ENCODE measurements around the gene C2.

The C2 gene

GRCh38 chr6:31945507-31946369 is 18.2 kb downstream of the C2 start, which contains the start of gene CFB:
Gene CFB, plus strand, starts transcription at chr6:31946095. Its CDS starts 127 bp downstream, at chr6:31946222.
- no peak within 1 kb of the TSS for H3K4me3 ChIP-seq (ENCODE audit: low read depth in 1 of 2, low read length in 2 of 2)
- H4K20me1 ChIP-seq (ENCODE audit: insufficient read depth, low read length) = no peaks in the 10 kb centered on the region; the same call in 1 of the 2 replicates
- DNase-seq (no peak), ATAC-seq (ENCODE audit: insufficient read depth, low read depth) (no peak)
- H2AFZ ChIP-seq (ENCODE audit: low read depth, low read length) = no peak within 1 kb of the TSS
- no peak within 1 kb of the TSS for H3K4me2 ChIP-seq (ENCODE audit: insufficient read depth, low read length)
- no peaks in the 10 kb centered on the region for H3K4me1 ChIP-seq (ENCODE audit: insufficient read depth, low read length)
- H3K9ac ChIP-seq (ENCODE audit: low read depth, low read length) = no peak within 1 kb of the TSS
- H3K27me3 ChIP-seq (ENCODE audit: insufficient read depth, low read length, poor library complexity) = peaks cover 10% of the 10 kb centered on the region
- H3K36me3 ChIP-seq (ENCODE audit: insufficient read depth, low read length) = no peaks in the 10 kb centered on the region
- H3K9me3 ChIP-seq (ENCODE audit: insufficient read depth, low read length, severe bottlenecking) = no peaks in the 10 kb centered on the region
- H3K79me2 ChIP-seq (ENCODE audit: insufficient read depth, low read length) = no peaks in the 10 kb centered on the region
- no peak for TF ChIP-seq CTCF (IDR thresholded peaks at IDR 0.05; ENCODE audit: borderline replicate concordance, extremely low read depth, low read length, poor library complexity, severe bottlenecking)
- no peak for TF ChIP-seq EZH2 (IDR thresholded peaks at IDR 0.05; ENCODE audit: borderline replicate concordance, low read depth, low read length, severe bottlenecking)
- no peak within 1 kb of the TSS for H3K27ac ChIP-seq (ENCODE audit: low read length)

- no peaks in the 10 kb centered on the region; the same call in 1 of the 2 replicates for H4K20me1 ChIP-seq (ENCODE audit: insufficient read depth, low read length)
- H3K4me1 ChIP-seq (ENCODE audit: insufficient read depth, low read length) = no peaks in the 10 kb centered on the region
- no peaks in the 10 kb centered on the region for H3K9me3 ChIP-seq (ENCODE audit: insufficient read depth, low read length, severe bottlenecking)
- no peak overlapping the region for H3K9ac ChIP-seq (ENCODE audit: low read depth, low read length)
- H3K4me2 ChIP-seq (ENCODE audit: insufficient read depth, low read length) = no peak overlapping the region
- no peak overlapping the region for H3K27ac ChIP-seq (ENCODE audit: low read length)
- TF ChIP-seq EZH2 (IDR thresholded peaks at IDR 0.05; ENCODE audit: borderline replicate concordance, low read depth, low read length, severe bottlenecking) = no peak
- ATAC-seq (ENCODE audit: insufficient read depth, low read depth) (no peak), DNase-seq (no peak)
- H2AFZ ChIP-seq (ENCODE audit: low read depth, low read length) = no peak overlapping the region
- peaks cover 10% of the 10 kb centered on the region for H3K27me3 ChIP-seq (ENCODE audit: insufficient read depth, low read length, poor library complexity)
- H3K79me2 ChIP-seq (ENCODE audit: insufficient read depth, low read length) = no peaks in the 10 kb centered on the region
- H3K36me3 ChIP-seq (ENCODE audit: insufficient read depth, low read length) = peaks cover under 1% of the 10 kb centered on the region; the same call in 1 of the 2 replicates
- no peak overlapping the region for H3K4me3 ChIP-seq (ENCODE audit: low read depth in 1 of 2, low read length in 2 of 2)
Observed at GRCh38 chr6:31946370-31946885, 18.9 kb downstream of the C2 start.

GRCh38 chr6:31947070-31947675 is 19.7 kb downstream of the C2 start:
- H3K9ac ChIP-seq (ENCODE audit: low read depth, low read length) = no peak overlapping the region
- no peak for TF ChIP-seq CTCF (IDR thresholded peaks at IDR 0.05; ENCODE audit: borderline replicate concordance, extremely low read depth, low read length, poor library complexity, severe bottlenecking)
- no peaks in the 10 kb centered on the region for H3K9me3 ChIP-seq (ENCODE audit: insufficient read depth, low read length, severe bottlenecking)
- H3K27ac ChIP-seq (ENCODE audit: low read length) = no peak overlapping the region
- no peaks in the 10 kb centered on the region for H3K79me2 ChIP-seq (ENCODE audit: insufficient read depth, low read length)
- peaks cover 10% of the 10 kb centered on the region for H3K27me3 ChIP-seq (ENCODE audit: insufficient read depth, low read length, poor library complexity)
- DNase-seq (no peak), ATAC-seq (ENCODE audit: insufficient read depth, low read depth) (no peak)
- H2AFZ ChIP-seq (ENCODE audit: low read depth, low read length) = no peak overlapping the region
- no peaks in the 10 kb centered on the region; the same call in 1 of the 2 replicates for H4K20me1 ChIP-seq (ENCODE audit: insufficient read depth, low read length)
- H3K4me2 ChIP-seq (ENCODE audit: insufficient read depth, low read length) = no peak overlapping the region
- peaks cover 8% of the 10 kb centered on the region for H3K36me3 ChIP-seq (ENCODE audit: insufficient read depth, low read length)
- H3K4me3 ChIP-seq (ENCODE audit: low read depth in 1 of 2, low read length in 2 of 2) = no peak overlapping the region
- no peaks in the 10 kb centered on the region for H3K4me1 ChIP-seq (ENCODE audit: insufficient read depth, low read length)

- H3K4me2 ChIP-seq (ENCODE audit: insufficient read depth, low read length) = no peak overlapping the region
Observed at GRCh38 chr6:31947864-31948263, 20.3 kb downstream of the C2 start.

More at GRCh38 chr6:31947864-31948263, 20.3 kb downstream of the C2 start:
- ATAC-seq (ENCODE audit: insufficient read depth, low read depth) = no peak
- Histone ChIP-seq H3K4me1 (ENCODE audit: insufficient read depth, low read length) (no peaks in the 10 kb centered on the region), H2AFZ (ENCODE audit: low read depth, low read length) (no peak overlapping the region), H4K20me1 (ENCODE audit: insufficient read depth, low read length) (no peaks in the 10 kb centered on the region; the same call in 1 of the 2 replicates), H3K9ac (ENCODE audit: low read depth, low read length) (no peak overlapping the region), H3K79me2 (ENCODE audit: insufficient read depth, low read length) (no peaks in the 10 kb centered on the region), H3K4me3 (ENCODE audit: low read depth in 1 of 2, low read length in 2 of 2) (no peak overlapping the region), H3K27me3 (ENCODE audit: insufficient read depth, low read length, poor library complexity) (peaks cover 4% of the 10 kb centered on the region), H3K9me3 (ENCODE audit: insufficient read depth, low read length, severe bottlenecking) (no peaks in the 10 kb centered on the region), H3K27ac (ENCODE audit: low read length) (no peak overlapping the region), H3K36me3 (ENCODE audit: insufficient read depth, low read length) (peaks cover 15% of the 10 kb centered on the region)
- TF ChIP-seq EZH2 (IDR thresholded peaks at IDR 0.05; ENCODE audit: borderline replicate concordance, low read depth, low read length, severe bottlenecking) (no peak), CTCF (IDR thresholded peaks at IDR 0.05; ENCODE audit: borderline replicate concordance, extremely low read depth, low read length, poor library complexity, severe bottlenecking) (no peak)
- DNase-seq = no peak
